ENCODE results near the gene SKAP1.

- TF ChIP-seq CTCF (conservative IDR thresholded peaks at IDR 0.05; ENCODE audit: low read length), result peak; percentile 95
- TF ChIP-seq EZH2phosphoT487 (IDR thresholded peaks at IDR 0.05; ENCODE audit: borderline replicate concordance), result no peak
Observed at GRCh38 chr17:48374650-48375230, 55.3 kb downstream of the SKAP1 start.
